ENCODE results near the gene RAB31. TPM values are rescaled to one million over a fixed set of nuclear protein-coding genes. Genes with fewer than 3 reads are reported as not detected.

RAB31 gene
- total RNA-seq, 4 donors from 2014 or later, result 3.2 to 7.1 (median 4.4) TPM

GRCh38 chr18:9750112-9750511 lies 42.0 kb downstream of the RAB31 start:
- H3K27me3 ChIP-seq, result no peaks in the 10 kb centered on the region
- H3K27ac ChIP-seq, result no peak overlapping the region
- H3K4me3 ChIP-seq, result no peak overlapping the region
- no peak for DNase-seq
- ATAC-seq, result no peak
- in situ Hi-C loops (cut with MboI; ENCODE audit: low sequenced_read_pairs in 4 of 4) (no loop called here), intact Hi-C loops (cut with DNase I; ENCODE audit: low total_unique reads) (no loop called here)
- H3K4me1 ChIP-seq, result no peaks in the 10 kb centered on the region
- H3K36me3 ChIP-seq, result no peaks in the 10 kb centered on the region
- no peak for TF ChIP-seq CTCF (IDR thresholded peaks at IDR 0.05 in 4 of 5, conservative IDR thresholded peaks at IDR 0.05 in 1 of 5)
- no peak for TF ChIP-seq POLR2A (IDR thresholded peaks at IDR 0.05)
- H3K9me3 ChIP-seq, result no peaks in the 10 kb centered on the region

- no peak for DNase-seq
- no peaks in the 10 kb centered on the region for H3K27me3 ChIP-seq
- no peak overlapping the region for H3K27ac ChIP-seq
- intact Hi-C loops (cut with DNase I; ENCODE audit: low total_unique reads) (no loop called here), in situ Hi-C loops (cut with MboI; ENCODE audit: low sequenced_read_pairs in 4 of 4) (no loop called here)
- no peak for TF ChIP-seq POLR2A (IDR thresholded peaks at IDR 0.05)
- no peak for TF ChIP-seq CTCF (IDR thresholded peaks at IDR 0.05 in 4 of 5, conservative IDR thresholded peaks at IDR 0.05 in 1 of 5)
- H3K9me3 ChIP-seq, result no peaks in the 10 kb centered on the region
- H3K4me1 ChIP-seq, result no peaks in the 10 kb centered on the region
- no peak overlapping the region for H3K4me3 ChIP-seq
- H3K36me3 ChIP-seq, result no peaks in the 10 kb centered on the region
- peak; percentile 30 to 39 for ATAC-seq
Measured at GRCh38 chr18:9750606-9751304, 42.7 kb downstream of the RAB31 start.

- TF ChIP-seq CTCF (IDR thresholded peaks at IDR 0.05 in 4 of 5, conservative IDR thresholded peaks at IDR 0.05 in 1 of 5), result no peak
- no peak for TF ChIP-seq POLR2A (IDR thresholded peaks at IDR 0.05)
- H3K36me3 ChIP-seq, result no peaks in the 10 kb centered on the region
- H3K27ac ChIP-seq, result no peak overlapping the region
- DNase-seq (no peak), ATAC-seq (no peak)
- in situ Hi-C loops (cut with MboI; ENCODE audit: low sequenced_read_pairs in 4 of 4) (no loop called here), intact Hi-C loops (cut with DNase I; ENCODE audit: low total_unique reads) (no loop called here)
- no peak overlapping the region for H3K4me3 ChIP-seq
- no peaks in the 10 kb centered on the region for H3K9me3 ChIP-seq
- H3K27me3 ChIP-seq, result no peaks in the 10 kb centered on the region
- H3K4me1 ChIP-seq, result no peaks in the 10 kb centered on the region
Measured at GRCh38 chr18:9751371-9752031, 43.4 kb downstream of the RAB31 start.

- DNase-seq, result no peak
- TF ChIP-seq POLR2A (IDR thresholded peaks at IDR 0.05) (no peak), CTCF (IDR thresholded peaks at IDR 0.05 in 4 of 5, conservative IDR thresholded peaks at IDR 0.05 in 1 of 5) (no peak)
- in situ Hi-C loops (cut with MboI; ENCODE audit: low sequenced_read_pairs in 4 of 4), result no loop called here
- Histone ChIP-seq H3K9me3 (no peaks in the 10 kb centered on the region), H3K27me3 (no peaks in the 10 kb centered on the region), H3K27ac (no peak overlapping the region), H3K4me3 (no peak overlapping the region), H3K4me1 (no peaks in the 10 kb centered on the region), H3K36me3 (no peaks in the 10 kb centered on the region)
- no peak for ATAC-seq
- intact Hi-C loops (cut with DNase I; ENCODE audit: low total_unique reads), result no loop called here
Measured at GRCh38 chr18:9753846-9754245, 45.7 kb downstream of the RAB31 start.

Data from gastrocnemius medialis (tissue), 4 donors.